DOHH2 (cell line): ENCODE measurements around the gene METTL2B.
"Not testable (repeated sequence)": the region's sequence is repeated elsewhere in the genome, so short reads cannot be mapped to it uniquely, and the experiment has no call there.

Experiments used
- H3F3A ChIP-seq: fragments of 200-600 bp; sonication (generic), shearing (Covaris generic); 2 replicates; pipeline ENCODE4 v1.6.0; 2016; ENCODE audit warnings: antibody characterized with exemption, mild to moderate bottlenecking; ENCODE audit not compliant: control insufficient read depth, insufficient read depth
- H3K27ac ChIP-seq: fragments of 200-600 bp; sonication (generic); 2 replicates; pipeline ENCODE4 v1.5.1; 2014; ENCODE audit warnings: low read depth, mild to moderate bottlenecking, low read length, moderate library complexity
- H3K27me3 ChIP-seq: fragments of 200-600 bp; sonication (generic); 2 replicates; pipeline ENCODE4 v1.6.1; 2014; ENCODE audit warnings: mild to moderate bottlenecking, low read length, mixed read lengths; ENCODE audit not compliant: control insufficient read depth
- H3K36me3 ChIP-seq: fragments of 200-600 bp; sonication (generic); 2 replicates; pipeline ENCODE4 v1.6.1; 2014; ENCODE audit warnings: mild to moderate bottlenecking, low read length, moderate library complexity, mixed read lengths; ENCODE audit not compliant: control insufficient read depth
- H3K4me1 ChIP-seq: fragments of 200-600 bp; sonication (generic); 2 replicates; pipeline ENCODE4 v1.6.1; 2014; ENCODE audit warnings: mild to moderate bottlenecking, low read length, mixed read lengths; ENCODE audit not compliant: control insufficient read depth
- H3K4me2 ChIP-seq: fragments of 200-600 bp; sonication (generic); 2 replicates; pipeline ENCODE4 v1.6.0; 2014; ENCODE audit warnings: mild to moderate bottlenecking, low read length, moderate library complexity
- H3K4me3 ChIP-seq: fragments of 200-600 bp; sonication (generic); 2 replicates; pipeline ENCODE4 v1.5.1; 2014; ENCODE audit warnings: mild to moderate bottlenecking, low read length, mixed read lengths
- H3K79me2 ChIP-seq: fragments of 200-600 bp; sonication (generic); 2 replicates; pipeline ENCODE4 v1.6.1; 2014; ENCODE audit warnings: mild to moderate bottlenecking, low read length, mixed read lengths; ENCODE audit not compliant: control insufficient read depth
- H3K9me2 ChIP-seq: fragments of 200-600 bp; sonication (generic); replicated peaks from 2 replicates; pipeline ENCODE4 v1.6.1; 2014; ENCODE audit warnings: mild to moderate bottlenecking, low read length, mixed read lengths; ENCODE audit not compliant: control insufficient read depth
- H3K9me3 ChIP-seq: fragments of 200-600 bp; sonication (generic); 2 replicates; pipeline ENCODE4 v1.6.1; 2014; ENCODE audit warnings: antibody characterized with exemption, low read length, mixed read lengths; ENCODE audit not compliant: control insufficient read depth, insufficient read depth
- H4K20me1 ChIP-seq: fragments of 200-600 bp; sonication (generic); 2 replicates; pipeline ENCODE4 v1.6.0; 2014; ENCODE audit warnings: low read depth, mild to moderate bottlenecking, antibody characterized with exemption, low read length, moderate library complexity; ENCODE audit not compliant: control insufficient read depth, insufficient read depth
- CTCF ChIP-seq: fragments of 200-600 bp; sonication (generic); IDR thresholded peaks from one replicate; pipeline ENCODE4 v1.5.1; 2014; ENCODE audit warnings: antibody characterized with exemption, mild to moderate bottlenecking, low read depth, low read length; ENCODE audit not compliant: poor library complexity, severe bottlenecking
- EZH2phosphoT487 ChIP-seq: fragments of 200-600 bp; sonication (generic); IDR thresholded peaks from 2 replicates; pipeline ENCODE4 v1.6.1; 2017; ENCODE audit warnings: borderline replicate concordance, mild to moderate bottlenecking, antibody characterized with exemption, low read length, moderate library complexity, mixed read lengths

The METTL2B gene

GRCh38 chr7:128456255-128456725 is 20.3 kb upstream of the METTL2B start:
- no peak for TF ChIP-seq CTCF
- no peak for TF ChIP-seq EZH2phosphoT487
- peaks cover 46% of the 10 kb centered on the region for H3K4me1 ChIP-seq
- peak overlapping the region; percentile 84 for H3K4me3 ChIP-seq
- H3K4me2 ChIP-seq, result peak overlapping the region; percentile 94
- peaks cover 17% of the 10 kb centered on the region for H3F3A ChIP-seq
- H3K9me3 ChIP-seq, result no peaks in the 10 kb centered on the region
- H4K20me1 ChIP-seq, result peaks cover 13% of the 10 kb centered on the region; the same call in 1 of the 2 replicates
- peaks cover 55% of the 10 kb centered on the region for H3K79me2 ChIP-seq
- peaks cover 20% of the 10 kb centered on the region for H3K27me3 ChIP-seq
- H3K36me3 ChIP-seq, result peaks cover 34% of the 10 kb centered on the region
- H3K27ac ChIP-seq, result peak overlapping the region; percentile 53
- H3K9me2 ChIP-seq, result no peaks in the 10 kb centered on the region

GRCh38 chr7:128457385-128457784 is 19.2 kb upstream of the METTL2B start:
- Histone ChIP-seq H3K36me3 (peaks cover 34% of the 10 kb centered on the region), H3K79me2 (peaks cover 65% of the 10 kb centered on the region), H3K4me1 (peaks cover 46% of the 10 kb centered on the region), H3K4me3 (peak overlapping the region; percentile 84), H3F3A (peaks cover 19% of the 10 kb centered on the region), H3K4me2 (peak overlapping the region; percentile 94), H4K20me1 (peaks cover 13% of the 10 kb centered on the region; the same call in 1 of the 2 replicates)
- not testable (repeated sequence) for H3K27me3 ChIP-seq, H3K27ac ChIP-seq, H3K9me2 ChIP-seq, H3K9me3 ChIP-seq

- Histone ChIP-seq H3K4me1 (peaks cover 46% of the 10 kb centered on the region), H3K9me3 (no peaks in the 10 kb centered on the region), H3K27ac (peak overlapping the region; percentile 22), H3K9me2 (no peaks in the 10 kb centered on the region), H3F3A (peaks cover 19% of the 10 kb centered on the region), H3K79me2 (peaks cover 70% of the 10 kb centered on the region), H4K20me1 (peaks cover 13% of the 10 kb centered on the region; the same call in 1 of the 2 replicates), H3K4me2 (peak overlapping the region; percentile 94), H3K4me3 (peak overlapping the region; percentile 84), H3K27me3 (peaks cover 2% of the 10 kb centered on the region; the same call in 1 of the 2 replicates), H3K36me3 (peaks cover 34% of the 10 kb centered on the region)
- no peak for TF ChIP-seq CTCF
- TF ChIP-seq EZH2phosphoT487, result no peak
Measured at GRCh38 chr7:128458956-128459355, 17.6 kb upstream of the METTL2B start.

GRCh38 chr7:128459394-128459878 is 17.1 kb upstream of the METTL2B start:
- H3K36me3 ChIP-seq, result peaks cover 34% of the 10 kb centered on the region
- H3K4me1 ChIP-seq, result peaks cover 46% of the 10 kb centered on the region
- H3F3A ChIP-seq, result peaks cover 19% of the 10 kb centered on the region
- no peaks in the 10 kb centered on the region for H3K27me3 ChIP-seq
- H4K20me1 ChIP-seq, result peaks cover 13% of the 10 kb centered on the region; the same call in 1 of the 2 replicates
- TF ChIP-seq EZH2phosphoT487, result no peak
- peak; percentile 92 for TF ChIP-seq CTCF
- H3K9me3 ChIP-seq, result no peaks in the 10 kb centered on the region
- peak overlapping the region; percentile 84 for H3K4me3 ChIP-seq
- no peaks in the 10 kb centered on the region for H3K9me2 ChIP-seq
- peaks cover 70% of the 10 kb centered on the region for H3K79me2 ChIP-seq
- H3K27ac ChIP-seq, result no peak overlapping the region
- peak overlapping the region; percentile 94 for H3K4me2 ChIP-seq
